ENCODE results near the gene ELFN1. TPM values are rescaled to one million over a fixed set of nuclear protein-coding genes. Genes with fewer than 3 reads are reported as not detected.

Gene ELFN1
- total and polyA plus RNA-seq, 4 donors: 0.43 to 3.5 (median 3.4) TPM

DNA sequence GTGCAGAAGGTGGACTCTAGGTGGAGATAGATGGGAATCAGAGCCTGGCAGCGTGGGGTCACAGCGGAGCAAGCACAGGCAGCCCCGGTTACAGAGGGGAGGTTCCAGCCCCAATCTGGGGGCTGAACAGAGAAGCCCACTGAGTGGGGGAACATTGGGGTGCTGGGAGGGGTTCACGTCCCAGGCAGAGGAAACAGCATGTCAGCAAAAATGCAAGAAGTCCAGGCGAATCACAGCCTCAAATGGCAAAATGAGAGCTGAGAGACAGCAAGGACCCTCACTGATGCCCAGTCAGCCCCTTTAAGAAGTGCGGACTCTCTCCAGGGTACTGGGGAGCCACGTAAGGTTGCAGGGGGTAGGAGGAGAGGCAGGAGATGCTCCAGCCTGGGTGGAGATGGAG is 62.0 kb downstream of the ELFN1 start:
- Histone ChIP-seq H3K4me3 (ENCODE audit: low read depth in 1 of 3, low read length in 3 of 3) (no peak overlapping the region), H3K36me3 (ENCODE audit: control insufficient read depth in 4 of 4, insufficient read depth in 3 of 4, low read depth in 1 of 4, low read length in 3 of 4) (peaks cover 0 to 11% (median 6%) of the 10 kb centered on the region in 4 donors), H3K9ac (ENCODE audit: low read depth in 1 of 2, low read length in 2 of 2) (no peak overlapping the region), H3K4me1 (ENCODE audit: control insufficient read depth in 4 of 4, insufficient read depth in 4 of 4, low read length in 3 of 4) (no peaks in the 10 kb centered on the region), H3K27me3 (ENCODE audit: control insufficient read depth in 4 of 4, insufficient read depth in 4 of 4, low read length in 3 of 4) (no peaks in the 10 kb centered on the region), H3K27ac (ENCODE audit: low read depth in 1 of 2, low read length in 2 of 2) (no peak overlapping the region), H3K9me3 (ENCODE audit: control insufficient read depth in 4 of 4, low read length in 3 of 4) (peaks cover 0 to 9% (median 3%) of the 10 kb centered on the region in 4 donors)
- DNase-seq (ENCODE audit: low spot score): no peak
- TF ChIP-seq, protein P1, sequence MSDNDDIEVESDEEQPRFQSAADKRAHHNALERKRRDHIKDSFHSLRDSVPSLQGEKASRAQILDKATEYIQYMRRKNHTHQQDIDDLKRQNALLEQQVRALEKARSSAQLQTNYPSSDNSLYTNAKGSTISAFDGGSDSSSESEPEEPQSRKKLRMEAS (IDR thresholded peaks at IDR 0.05): no peak
- no peak for TF ChIP-seq RAD21 (IDR thresholded peaks at IDR 0.05)
- no peak for TF ChIP-seq EGR1 (IDR thresholded peaks at IDR 0.05; ENCODE audit: low read depth in 2 of 2)
- TF ChIP-seq NR2F2 (IDR thresholded peaks at IDR 0.05): no peak
- TF ChIP-seq, protein P2, sequence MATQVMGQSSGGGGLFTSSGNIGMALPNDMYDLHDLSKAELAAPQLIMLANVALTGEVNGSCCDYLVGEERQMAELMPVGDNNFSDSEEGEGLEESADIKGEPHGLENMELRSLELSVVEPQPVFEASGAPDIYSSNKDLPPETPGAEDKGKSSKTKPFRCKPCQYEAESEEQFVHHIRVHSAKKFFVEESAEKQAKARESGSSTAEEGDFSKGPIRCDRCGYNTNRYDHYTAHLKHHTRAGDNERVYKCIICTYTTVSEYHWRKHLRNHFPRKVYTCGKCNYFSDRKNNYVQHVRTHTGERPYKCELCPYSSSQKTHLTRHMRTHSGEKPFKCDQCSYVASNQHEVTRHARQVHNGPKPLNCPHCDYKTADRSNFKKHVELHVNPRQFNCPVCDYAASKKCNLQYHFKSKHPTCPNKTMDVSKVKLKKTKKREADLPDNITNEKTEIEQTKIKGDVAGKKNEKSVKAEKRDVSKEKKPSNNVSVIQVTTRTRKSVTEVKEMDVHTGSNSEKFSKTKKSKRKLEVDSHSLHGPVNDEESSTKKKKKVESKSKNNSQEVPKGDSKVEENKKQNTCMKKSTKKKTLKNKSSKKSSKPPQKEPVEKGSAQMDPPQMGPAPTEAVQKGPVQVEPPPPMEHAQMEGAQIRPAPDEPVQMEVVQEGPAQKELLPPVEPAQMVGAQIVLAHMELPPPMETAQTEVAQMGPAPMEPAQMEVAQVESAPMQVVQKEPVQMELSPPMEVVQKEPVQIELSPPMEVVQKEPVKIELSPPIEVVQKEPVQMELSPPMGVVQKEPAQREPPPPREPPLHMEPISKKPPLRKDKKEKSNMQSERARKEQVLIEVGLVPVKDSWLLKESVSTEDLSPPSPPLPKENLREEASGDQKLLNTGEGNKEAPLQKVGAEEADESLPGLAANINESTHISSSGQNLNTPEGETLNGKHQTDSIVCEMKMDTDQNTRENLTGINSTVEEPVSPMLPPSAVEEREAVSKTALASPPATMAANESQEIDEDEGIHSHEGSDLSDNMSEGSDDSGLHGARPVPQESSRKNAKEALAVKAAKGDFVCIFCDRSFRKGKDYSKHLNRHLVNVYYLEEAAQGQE (IDR thresholded peaks at IDR 0.05): no peak
- TF ChIP-seq TAF1 (conservative IDR thresholded peaks at IDR 0.05): no peak
- TF ChIP-seq SP1 (IDR thresholded peaks at IDR 0.05): no peak
- TF ChIP-seq HNF4A (conservative IDR thresholded peaks at IDR 0.05): no peak
- TF ChIP-seq HNF4G (IDR thresholded peaks at IDR 0.05): no peak
- TF ChIP-seq FOXA1 (IDR thresholded peaks at IDR 0.05): no peak
- TF ChIP-seq JUND (IDR thresholded peaks at IDR 0.05): no peak
- no peak for TF ChIP-seq FOXA2 (IDR thresholded peaks at IDR 0.05)
- TF ChIP-seq, protein P3, sequence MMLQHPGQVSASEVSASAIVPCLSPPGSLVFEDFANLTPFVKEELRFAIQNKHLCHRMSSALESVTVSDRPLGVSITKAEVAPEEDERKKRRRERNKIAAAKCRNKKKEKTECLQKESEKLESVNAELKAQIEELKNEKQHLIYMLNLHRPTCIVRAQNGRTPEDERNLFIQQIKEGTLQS (IDR thresholded peaks at IDR 0.05): no peak
- 94% methylated on average over 7 of the region's 7 CpGs for WGBS

DNA sequence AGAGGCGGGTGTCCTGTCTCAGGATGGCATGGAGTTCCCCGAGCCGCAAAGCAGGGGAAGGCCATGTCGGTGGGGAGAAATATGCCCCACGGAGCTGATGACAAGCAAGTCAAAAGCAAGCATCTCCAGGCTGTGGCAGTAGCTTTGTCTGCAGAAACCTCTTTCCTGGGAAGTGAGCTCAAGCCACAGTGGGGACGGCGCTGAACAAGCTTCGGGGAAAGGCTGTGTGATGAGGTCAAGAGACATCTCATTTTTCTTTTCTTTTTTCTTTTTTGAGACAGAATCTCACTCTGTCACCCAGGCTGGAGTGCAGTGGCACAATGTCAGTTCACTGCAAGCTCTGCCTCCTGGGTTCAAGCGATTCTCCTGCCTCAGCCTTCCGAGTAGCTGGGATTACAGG is 62.6 kb downstream of the ELFN1 start:
- TF ChIP-seq, protein P2 (IDR thresholded peaks at IDR 0.05): no peak
- TF ChIP-seq, protein P1 (IDR thresholded peaks at IDR 0.05): no peak
- TF ChIP-seq, protein P4, sequence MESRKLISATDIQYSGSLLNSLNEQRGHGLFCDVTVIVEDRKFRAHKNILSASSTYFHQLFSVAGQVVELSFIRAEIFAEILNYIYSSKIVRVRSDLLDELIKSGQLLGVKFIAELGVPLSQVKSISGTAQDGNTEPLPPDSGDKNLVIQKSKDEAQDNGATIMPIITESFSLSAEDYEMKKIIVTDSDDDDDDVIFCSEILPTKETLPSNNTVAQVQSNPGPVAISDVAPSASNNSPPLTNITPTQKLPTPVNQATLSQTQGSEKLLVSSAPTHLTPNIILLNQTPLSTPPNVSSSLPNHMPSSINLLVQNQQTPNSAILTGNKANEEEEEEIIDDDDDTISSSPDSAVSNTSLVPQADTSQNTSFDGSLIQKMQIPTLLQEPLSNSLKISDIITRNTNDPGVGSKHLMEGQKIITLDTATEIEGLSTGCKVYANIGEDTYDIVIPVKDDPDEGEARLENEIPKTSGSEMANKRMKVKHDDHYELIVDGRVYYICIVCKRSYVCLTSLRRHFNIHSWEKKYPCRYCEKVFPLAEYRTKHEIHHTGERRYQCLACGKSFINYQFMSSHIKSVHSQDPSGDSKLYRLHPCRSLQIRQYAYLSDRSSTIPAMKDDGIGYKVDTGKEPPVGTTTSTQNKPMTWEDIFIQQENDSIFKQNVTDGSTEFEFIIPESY (IDR thresholded peaks at IDR 0.05): no peak
- no peak overlapping the region for H3K27ac ChIP-seq (ENCODE audit: low read depth in 1 of 2, low read length in 2 of 2)
- H3K27me3 ChIP-seq (ENCODE audit: control insufficient read depth in 4 of 4, insufficient read depth in 4 of 4, low read length in 3 of 4): no peaks in the 10 kb centered on the region
- H3K9ac ChIP-seq (ENCODE audit: low read depth in 1 of 2, low read length in 2 of 2): no peak overlapping the region
- no peaks in the 10 kb centered on the region for H3K4me1 ChIP-seq (ENCODE audit: control insufficient read depth in 4 of 4, insufficient read depth in 4 of 4, low read length in 3 of 4)
- H3K36me3 ChIP-seq (ENCODE audit: control insufficient read depth in 4 of 4, insufficient read depth in 3 of 4, low read depth in 1 of 4, low read length in 3 of 4): peaks cover 0 to 11% (median 6%) of the 10 kb centered on the region in 4 donors
- no peak for DNase-seq (ENCODE audit: low spot score)
- no peak overlapping the region for H3K4me3 ChIP-seq (ENCODE audit: low read depth in 1 of 3, low read length in 3 of 3)
- peaks cover 0 to 9% (median 3%) of the 10 kb centered on the region in 4 donors for H3K9me3 ChIP-seq (ENCODE audit: control insufficient read depth in 4 of 4, low read length in 3 of 4)
- WGBS: 90% methylated on average over 10 of the region's 10 CpGs
